ENCODE data around the gene KDELR3.

- TF ChIP-seq OSR2 (tag by site-specific recombination; IDR thresholded peaks at IDR 0.05), result no peak
- no peak for TF ChIP-seq ZBTB10 (tag by site-specific recombination; IDR thresholded peaks at IDR 0.05)
- no peak for TF ChIP-seq CTCF (tag by site-specific recombination; IDR thresholded peaks at IDR 0.05)
- no peak for TF ChIP-seq ZNF548 (tag by site-specific recombination; IDR thresholded peaks at IDR 0.05)
- no peak for TF ChIP-seq ZFP41 (tag by site-specific recombination; IDR thresholded peaks at IDR 0.05; ENCODE audit: borderline replicate concordance)
- TF ChIP-seq ZNF138 (tag by site-specific recombination; IDR thresholded peaks at IDR 0.05; ENCODE audit: borderline replicate concordance), result no peak
- no peak for TF ChIP-seq ZNF791 (tag by site-specific recombination; IDR thresholded peaks at IDR 0.05)
- TF ChIP-seq ZNF639 (tag by site-specific recombination; IDR thresholded peaks at IDR 0.05), result no peak
- TF ChIP-seq ZNF521 (tag by site-specific recombination; IDR thresholded peaks at IDR 0.05), result no peak
- no peak for TF ChIP-seq ZSCAN5A (tag by site-specific recombination; IDR thresholded peaks at IDR 0.05)
- no peak for TF ChIP-seq ZBTB11 (tag by site-specific recombination; conservative IDR thresholded peaks at IDR 0.05; ENCODE audit: low read depth)
- TF ChIP-seq ZBTB1 (tag by site-specific recombination; IDR thresholded peaks at IDR 0.05), result no peak
- TF ChIP-seq ZNF121 (tag by site-specific recombination; IDR thresholded peaks at IDR 0.05), result no peak
- TF ChIP-seq REST (tag by site-specific recombination; IDR thresholded peaks at IDR 0.05), result no peak
These were observed 24.0 kb upstream of the KDELR3 start for GRCh38 chr22:38443628-38444521.

Measured in HEK293 (cell line).